Mesothelial cell of epicardium (in vitro differentiated cells): Measurements from ENCODE around the gene MFN2. TPM values are rescaled to one million over a fixed set of nuclear protein-coding genes. Genes with fewer than 3 reads are reported as not detected.
"Not testable (repeated sequence)": the region's sequence is repeated elsewhere in the genome, so short reads cannot be mapped to it uniquely, and the experiment has no call there.

Experiments
- DNase-seq, 2 experiments: peaks; one replicate each; pipeline ENCODE4 v3.0.0; 2021; ENCODE audit warnings: low spot score in 2 of 2; ENCODE audit not compliant: unreplicated experiment in 2 of 2
- H3K27ac Mint-ChIP-seq: 2 replicates; pipeline ENCODE4 v1.8.0; 2021; ENCODE audit warnings: mixed read lengths
- H3K27me3 Mint-ChIP-seq: 2 replicates; pipeline ENCODE4 v1.8.0; 2021; ENCODE audit warnings: low read depth, mixed read lengths
- H3K36me3 Mint-ChIP-seq: 2 replicates; pipeline ENCODE4 v1.8.0; 2021; ENCODE audit warnings: mixed read lengths
- H3K4me1 Mint-ChIP-seq: 2 replicates; pipeline ENCODE4 v1.8.0; 2021; ENCODE audit warnings: mixed read lengths
- H3K4me3 Mint-ChIP-seq: 2 replicates; pipeline ENCODE4 v1.8.0; 2021; ENCODE audit warnings: mild to moderate bottlenecking, moderate library complexity, mixed read lengths
- H3K9me3 Mint-ChIP-seq: 2 replicates; pipeline ENCODE4 v1.8.0; 2021; ENCODE audit warnings: mixed read lengths
- total RNA-seq: library from RNA; stranded (reverse); gene quantifications from 3 replicates; pipeline ENCODE4 v1.2.1, GENCODE V29; 2021
- TF ChIP-seq, protein P1 (sequence below): fragments of 200-600 bp; sonication (generic); IDR thresholded peaks from one replicate; pipeline ENCODE4 v1.5.0; 2021; ENCODE audit warnings: antibody characterized with exemption; ENCODE audit not compliant: unreplicated experiment

MFN2 gene
- 52.4 to 58.4 TPM (median 53.7 TPM) in 3 replicates for total RNA-seq

DNA sequence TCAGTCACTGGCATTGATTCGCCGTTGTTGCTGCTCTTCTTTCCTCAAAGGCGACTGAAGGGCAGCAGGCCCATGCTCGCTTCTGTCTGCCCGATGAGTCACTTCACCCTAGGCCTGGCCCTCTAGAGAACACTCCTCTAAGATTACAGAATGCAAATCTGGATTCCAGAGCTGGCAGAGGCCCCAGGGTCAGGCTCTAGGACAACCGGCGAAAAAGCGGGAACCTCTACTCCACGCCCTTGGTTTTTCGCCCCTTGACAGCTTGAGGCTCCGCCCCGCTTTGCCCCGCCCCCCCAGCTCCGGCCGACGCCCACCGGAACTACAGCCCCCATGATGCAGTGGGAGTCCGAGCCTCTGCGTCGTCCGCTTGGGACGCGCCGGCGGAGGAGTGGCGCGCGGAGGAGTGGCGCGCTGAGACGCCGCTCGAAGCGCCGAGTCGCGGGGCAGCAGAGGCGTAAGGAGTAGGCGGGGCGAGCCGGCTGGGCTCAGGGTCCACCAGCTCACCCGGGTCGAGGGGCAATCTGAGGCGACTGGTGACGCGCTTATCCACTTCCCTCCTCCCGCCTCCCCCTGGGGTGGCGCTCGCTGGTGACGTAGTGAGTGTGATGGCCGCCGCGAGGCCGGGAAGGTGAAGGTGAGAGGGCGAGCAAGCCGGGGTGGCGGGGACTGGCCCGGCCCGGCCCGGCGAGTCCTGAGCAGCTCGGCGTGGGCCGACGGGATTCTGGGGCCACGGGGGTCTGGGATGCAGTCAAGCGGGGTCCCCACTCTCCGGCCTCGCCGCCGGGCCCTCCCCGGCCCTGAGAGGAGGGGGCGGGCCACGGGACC is at the start of gene MFN2:
MFN2 (plus strand) TSS at position 594 of the 825 bp plus-strand sequence. CDS start 8,725 bp downstream, outside the sequence.
- H3K27me3 Mint-ChIP-seq, result no peaks in the 10 kb centered on the region
- TF ChIP-seq, protein P1, sequence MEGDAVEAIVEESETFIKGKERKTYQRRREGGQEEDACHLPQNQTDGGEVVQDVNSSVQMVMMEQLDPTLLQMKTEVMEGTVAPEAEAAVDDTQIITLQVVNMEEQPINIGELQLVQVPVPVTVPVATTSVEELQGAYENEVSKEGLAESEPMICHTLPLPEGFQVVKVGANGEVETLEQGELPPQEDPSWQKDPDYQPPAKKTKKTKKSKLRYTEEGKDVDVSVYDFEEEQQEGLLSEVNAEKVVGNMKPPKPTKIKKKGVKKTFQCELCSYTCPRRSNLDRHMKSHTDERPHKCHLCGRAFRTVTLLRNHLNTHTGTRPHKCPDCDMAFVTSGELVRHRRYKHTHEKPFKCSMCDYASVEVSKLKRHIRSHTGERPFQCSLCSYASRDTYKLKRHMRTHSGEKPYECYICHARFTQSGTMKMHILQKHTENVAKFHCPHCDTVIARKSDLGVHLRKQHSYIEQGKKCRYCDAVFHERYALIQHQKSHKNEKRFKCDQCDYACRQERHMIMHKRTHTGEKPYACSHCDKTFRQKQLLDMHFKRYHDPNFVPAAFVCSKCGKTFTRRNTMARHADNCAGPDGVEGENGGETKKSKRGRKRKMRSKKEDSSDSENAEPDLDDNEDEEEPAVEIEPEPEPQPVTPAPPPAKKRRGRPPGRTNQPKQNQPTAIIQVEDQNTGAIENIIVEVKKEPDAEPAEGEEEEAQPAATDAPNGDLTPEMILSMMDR, result no peak
- DNase-seq, result peak; percentile 90 to 91
- H3K4me3 Mint-ChIP-seq, result peak within 1 kb of the TSS; percentile 99
- peak within 1 kb of the TSS; percentile 96 for H3K27ac Mint-ChIP-seq
- peaks cover 31% of the 10 kb centered on the region for H3K4me1 Mint-ChIP-seq
- no peaks in the 10 kb centered on the region for H3K9me3 Mint-ChIP-seq
- H3K36me3 Mint-ChIP-seq, result peaks cover 5% of the 10 kb centered on the region

DNA sequence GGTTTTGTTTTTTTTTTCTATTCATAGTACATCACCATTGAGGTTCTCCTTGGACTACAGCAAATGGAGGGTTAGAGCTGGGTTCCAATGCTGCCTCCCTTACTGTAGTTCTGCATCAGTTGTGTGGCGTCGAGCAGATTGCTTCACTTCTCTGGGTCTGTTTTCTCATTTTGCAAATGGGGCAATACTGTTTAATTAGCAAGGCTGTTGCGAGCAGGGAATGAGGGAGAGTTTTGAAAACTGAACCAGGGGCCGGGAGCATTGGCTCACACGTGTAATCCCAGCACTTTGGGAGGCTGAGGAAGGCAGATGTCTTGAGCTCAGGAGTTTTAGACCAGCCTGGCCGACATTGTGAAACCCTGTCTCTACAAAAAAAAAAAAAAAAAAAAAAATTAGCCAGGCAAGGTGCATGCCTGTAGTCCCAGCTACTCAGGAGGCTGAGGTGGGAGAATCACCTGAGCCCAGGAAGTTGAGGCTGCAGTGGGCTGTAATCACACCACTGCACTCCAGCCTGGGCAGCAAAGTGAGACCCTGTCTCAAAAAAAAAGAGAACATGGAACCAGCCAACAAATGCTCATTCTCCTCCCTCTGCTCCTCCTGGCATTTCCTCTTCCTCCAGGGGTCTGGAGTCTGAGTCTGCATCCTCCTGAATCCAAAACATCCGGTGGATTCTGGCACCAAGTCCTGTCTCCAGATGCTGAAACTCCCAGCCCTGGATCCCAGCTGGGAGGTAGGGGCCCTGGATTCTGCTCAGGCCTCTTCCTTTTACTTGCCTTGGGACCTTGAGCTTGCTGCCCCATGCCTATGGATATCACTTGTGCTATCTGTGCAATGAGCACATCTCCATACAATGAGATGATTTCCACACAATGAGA is 49.4 kb upstream of the MFN2 start:
- peak overlapping the region; percentile 78 for H3K27ac Mint-ChIP-seq
- H3K36me3 Mint-ChIP-seq, result no peaks in the 10 kb centered on the region
- TF ChIP-seq, protein P1, result no peak
- H3K27me3 Mint-ChIP-seq, result no peaks in the 10 kb centered on the region
- no peaks in the 10 kb centered on the region for H3K9me3 Mint-ChIP-seq
- peaks cover 24% of the 10 kb centered on the region for H3K4me1 Mint-ChIP-seq
- DNase-seq, result no peak
- no peak overlapping the region for H3K4me3 Mint-ChIP-seq

DNA sequence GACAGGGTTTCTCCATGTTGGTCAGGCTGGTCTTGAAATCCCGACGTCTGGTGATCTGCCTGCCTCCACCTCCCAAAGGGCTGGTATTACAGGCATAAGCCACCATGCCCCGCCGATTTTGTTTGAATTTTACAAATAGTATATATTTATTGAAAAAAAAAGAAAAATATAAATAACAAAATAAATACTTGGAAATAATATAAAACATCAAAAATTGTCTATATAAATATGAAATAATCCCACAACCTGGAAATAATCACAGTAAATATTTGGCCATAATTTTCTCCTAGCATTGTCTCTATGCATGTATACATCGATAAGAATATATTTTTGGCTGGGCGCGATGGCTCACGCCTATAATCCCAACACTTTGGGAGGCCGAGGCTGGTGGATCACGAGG is 48.4 kb upstream of the MFN2 start:
- Mint-ChIP-seq H3K27ac (no peak overlapping the region), H3K4me3 (no peak overlapping the region), H3K4me1 (peaks cover 20% of the 10 kb centered on the region), H3K27me3 (no peaks in the 10 kb centered on the region), H3K9me3 (no peaks in the 10 kb centered on the region), H3K36me3 (no peaks in the 10 kb centered on the region)
- no peak for DNase-seq
- TF ChIP-seq, protein P1, result no peak

DNA sequence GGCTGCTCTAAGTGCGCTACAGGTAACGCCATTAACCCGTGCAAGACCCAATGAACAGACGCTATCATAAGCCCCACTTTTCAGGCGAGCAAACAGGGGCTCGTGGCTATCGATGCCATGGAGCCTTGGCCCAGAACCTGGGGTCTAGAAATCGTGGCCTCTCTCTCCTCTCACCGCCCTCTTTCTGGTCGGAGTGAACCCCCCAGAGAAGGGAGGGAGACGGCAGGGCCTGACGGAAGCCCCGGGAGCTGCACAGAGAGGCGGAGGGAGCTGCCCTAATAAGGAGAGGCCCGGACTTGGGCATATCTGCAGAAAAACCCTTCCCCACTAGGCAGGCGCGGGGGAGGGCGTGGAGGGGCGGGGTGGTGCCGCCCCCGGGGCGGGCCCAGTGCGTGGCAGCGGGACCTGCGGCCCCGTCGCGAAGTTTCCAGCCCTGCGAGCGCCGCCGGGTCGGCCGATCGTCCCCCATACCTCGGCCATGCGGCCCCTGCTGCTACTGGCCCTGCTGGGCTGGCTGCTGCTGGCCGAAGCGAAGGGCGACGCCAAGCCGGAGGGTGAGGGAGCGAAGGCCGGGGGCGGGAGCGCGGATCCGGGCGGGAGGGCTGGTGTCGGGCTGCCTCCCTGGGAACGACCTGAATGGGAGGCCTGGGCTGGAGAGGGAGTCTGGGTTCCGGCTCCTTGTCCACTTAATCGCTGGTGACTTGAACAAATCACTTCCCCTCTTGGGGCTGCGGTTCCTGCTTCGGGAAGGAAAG is 45.8 kb upstream of the MFN2 start, which contains the start of gene PLOD1:
PLOD1 (plus strand) TSS at position 416 of the 755 bp plus-strand sequence; CDS start at position 479, 63 bp downstream.
- H3K27ac Mint-ChIP-seq, result peak within 1 kb of the TSS; percentile 95
- TF ChIP-seq, protein P1, result no peak
- H3K4me3 Mint-ChIP-seq, result peak within 1 kb of the TSS; percentile 78
- no peaks in the 10 kb centered on the region for H3K27me3 Mint-ChIP-seq
- H3K4me1 Mint-ChIP-seq, result peaks cover 26% of the 10 kb centered on the region
- no peaks in the 10 kb centered on the region for H3K36me3 Mint-ChIP-seq
- peak; percentile 76 for DNase-seq
- H3K9me3 Mint-ChIP-seq, result no peaks in the 10 kb centered on the region

DNA sequence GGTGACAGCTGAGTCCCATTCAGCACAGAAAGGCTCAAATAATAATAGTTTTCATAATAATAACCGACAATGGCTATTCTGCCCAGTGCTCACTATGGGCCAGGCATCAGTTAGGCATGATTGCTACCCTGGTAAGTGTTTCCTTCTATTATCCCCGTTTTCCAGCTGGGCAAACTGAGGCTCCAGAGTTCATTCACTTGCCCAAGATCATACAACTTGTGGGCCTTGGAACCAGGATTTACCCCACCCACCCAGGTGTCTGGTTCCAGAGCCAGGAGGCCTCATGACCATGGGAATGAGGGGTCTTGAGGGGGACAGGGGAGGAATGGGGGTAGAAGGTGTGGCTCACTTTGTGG is 45.2 kb upstream of the MFN2 start:
- no peaks in the 10 kb centered on the region for H3K27me3 Mint-ChIP-seq
- TF ChIP-seq, protein P1, result no peak
- DNase-seq, result no peak
- H3K4me1 Mint-ChIP-seq, result peaks cover 23% of the 10 kb centered on the region
- H3K4me3 Mint-ChIP-seq, result peak overlapping the region; percentile 78
- H3K36me3 Mint-ChIP-seq, result no peaks in the 10 kb centered on the region
- no peaks in the 10 kb centered on the region for H3K9me3 Mint-ChIP-seq
- peak overlapping the region; percentile 82 for H3K27ac Mint-ChIP-seq

DNA sequence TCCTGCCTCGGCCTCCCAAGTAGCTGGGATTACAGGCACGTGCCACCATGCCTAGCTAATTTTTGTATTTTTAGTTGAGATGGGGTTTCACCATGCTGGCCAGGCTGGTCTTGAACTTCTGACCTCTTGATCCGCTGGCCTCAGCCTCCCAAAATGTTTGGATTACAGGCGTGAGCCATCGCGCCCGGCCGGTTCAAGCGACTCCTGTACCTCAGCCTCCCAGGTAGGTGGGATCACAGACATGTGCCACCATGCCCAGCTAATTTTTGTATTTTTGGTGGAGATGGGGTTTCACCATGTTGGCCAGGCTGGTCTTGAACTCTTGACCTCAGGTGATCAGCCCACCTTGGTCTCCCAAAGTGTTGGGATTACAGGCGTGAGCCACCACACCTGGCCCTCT is 44.5 kb upstream of the MFN2 start:
- H3K36me3 Mint-ChIP-seq, H3K27ac Mint-ChIP-seq, H3K27me3 Mint-ChIP-seq, DNase-seq, H3K9me3 Mint-ChIP-seq: not testable (repeated sequence)
- H3K4me3 Mint-ChIP-seq, result peak overlapping the region; percentile 38
- H3K4me1 Mint-ChIP-seq, result peaks cover 20% of the 10 kb centered on the region
